Thyroid gland (tissue), 4 donors: ENCODE measurements around the gene WDR36. TPM values are rescaled to one million over a fixed set of nuclear protein-coding genes. Genes with fewer than 3 reads are reported as not detected.

Source experiments
- DNase-seq, 2 donors: peaks; one replicate each; pipeline ENCODE4 v3.0.0-alpha.2; 2019
- H3K27ac ChIP-seq, 3 donors: fragments of 200-600 bp; sonication (generic); 1 replicate in 2 of 3; 2 replicates in 1 of 3; pipeline ENCODE4 v1.5.1; 2016 to 2019; ENCODE audit warnings: mild to moderate bottlenecking in 1 of 3, moderate library complexity in 1 of 3
- H3K27me3 ChIP-seq: fragments of 200-600 bp; sonication (generic); one replicate; pipeline ENCODE4 v1.5.1; 2019
- H3K36me3 ChIP-seq, 2 donors: fragments of 200-600 bp; sonication (generic); one replicate each; pipeline ENCODE4 v1.5.1; 2016 to 2019
- H3K4me1 ChIP-seq, 2 donors: fragments of 200-600 bp; sonication (generic); one replicate each; pipeline ENCODE4 v1.5.1; 2017 to 2019
- H3K4me3 ChIP-seq, 3 donors: fragments of 200-600 bp; sonication (generic); replicated peaks in 1 of 3; 1 replicate in 2 of 3; 2 replicates in 1 of 3; pipeline ENCODE4 v1.5.1; 2016; ENCODE audit warnings: mild to moderate bottlenecking in 1 of 3
- H3K9me3 ChIP-seq: fragments of 200-600 bp; sonication (generic); one replicate; pipeline ENCODE4 v1.5.1; 2017
- CTCF ChIP-seq, 6 experiments: fragments of 200-600 bp in 3 of 6; fragments of 450-650 bp in 3 of 6; sonication (generic) in 3 of 6; IDR thresholded peaks; one replicate each; pipeline ENCODE4 v1.5.1; 2016 to 2019; ENCODE audit warnings: antibody characterized with exemption in 6 of 6, mild to moderate bottlenecking in 2 of 6, inconsistent platforms in 1 of 6, moderate library complexity in 1 of 6
- POLR2A ChIP-seq, 2 donors: fragments of 450-650 bp; IDR thresholded peaks; one replicate each; pipeline ENCODE4 v1.6.1; 2017; ENCODE audit warnings: antibody characterized with exemption in 2 of 2, mild to moderate bottlenecking in 2 of 2, moderate library complexity in 1 of 2
- WGBS, 2 donors: methylation state at CpG; one replicate each; pipeline ENCODE4 v1.1.5; 2017; 5-methylcytosine and 5-hydroxymethylcytosine counted together
- intact Hi-C: fragments of 100-400 bp; cut with DNase I; formaldehyde crosslinking; loops from one replicate; pipeline ENCODE4 v1.15.1; 2023
- total RNA-seq, 4 donors: library from RNA; depleted of rRNA; stranded (reverse); fragments of >200 nt; gene quantifications; one replicate each; pipeline ENCODE4 v1.2.3, GENCODE V29; 2016

Gene WDR36
- total RNA-seq, 4 donors from 2014 or later: 26.3 to 43.2 (median 30.4) TPM

GRCh38 chr5:111120911-111121310, 28.8 kb downstream of the WDR36 start:
- no peaks in the 10 kb centered on the region for H3K9me3 ChIP-seq
- 91 to 92% methylated on average over 2 of the region's 2 CpGs for WGBS, 2 donors
- H3K27ac ChIP-seq: no peak overlapping the region
- no peak for DNase-seq
- no peaks in the 10 kb centered on the region for H3K4me1 ChIP-seq
- H3K36me3 ChIP-seq: peaks cover 25 to 36% of the 10 kb centered on the region in 2 donors
- H3K27me3 ChIP-seq: no peaks in the 10 kb centered on the region
- intact Hi-C loops: no loop called here
- no peak overlapping the region for H3K4me3 ChIP-seq
- TF ChIP-seq CTCF (IDR thresholded peaks at IDR 0.05) (no peak), POLR2A (IDR thresholded peaks at IDR 0.05) (no peak)

- DNase-seq: no peak
- no peaks in the 10 kb centered on the region for H3K27me3 ChIP-seq
- peaks cover 29 to 44% of the 10 kb centered on the region in 2 donors for H3K36me3 ChIP-seq
- H3K9me3 ChIP-seq: no peaks in the 10 kb centered on the region
- intact Hi-C loops: no loop called here
- no peak overlapping the region for H3K4me3 ChIP-seq
- H3K4me1 ChIP-seq: no peaks in the 10 kb centered on the region
- TF ChIP-seq POLR2A (IDR thresholded peaks at IDR 0.05) (no peak), CTCF (IDR thresholded peaks at IDR 0.05) (no peak)
- H3K27ac ChIP-seq: no peak overlapping the region
Measured at GRCh38 chr5:111121926-111122325, 29.8 kb downstream of the WDR36 start.

GRCh38 chr5:111122398-111122797, 30.2 kb downstream of the WDR36 start:
- DNase-seq: no peak
- 64 to 71% methylated on average over 2 of the region's 2 CpGs for WGBS, 2 donors
- H3K4me3 ChIP-seq: no peak overlapping the region
- intact Hi-C loops: no loop called here
- no peak overlapping the region for H3K27ac ChIP-seq
- TF ChIP-seq POLR2A (IDR thresholded peaks at IDR 0.05) (no peak), CTCF (IDR thresholded peaks at IDR 0.05) (no peak)
- H3K9me3 ChIP-seq: no peaks in the 10 kb centered on the region
- no peaks in the 10 kb centered on the region for H3K4me1 ChIP-seq
- H3K36me3 ChIP-seq: peaks cover 29 to 46% of the 10 kb centered on the region in 2 donors
- H3K27me3 ChIP-seq: no peaks in the 10 kb centered on the region

GRCh38 chr5:111124793-111125192, 32.6 kb downstream of the WDR36 start:
- DNase-seq: no peak
- intact Hi-C loops: no loop called here
- Histone ChIP-seq H3K27ac (no peak overlapping the region), H3K4me3 (no peak overlapping the region), H3K27me3 (no peaks in the 10 kb centered on the region), H3K4me1 (no peaks in the 10 kb centered on the region), H3K36me3 (peaks cover 34 to 51% of the 10 kb centered on the region in 2 donors), H3K9me3 (no peaks in the 10 kb centered on the region)
- WGBS, 2 donors: 94% methylated on average over 1 of the region's 1 CpG
- TF ChIP-seq POLR2A (IDR thresholded peaks at IDR 0.05) (no peak), CTCF (IDR thresholded peaks at IDR 0.05) (no peak)

- Histone ChIP-seq H3K4me1 (peaks cover 5 to 7% of the 10 kb centered on the region in 2 donors), H3K27ac (no peak overlapping the region), H3K4me3 (no peak overlapping the region), H3K36me3 (peaks cover 22 to 33% of the 10 kb centered on the region in 2 donors), H3K27me3 (no peaks in the 10 kb centered on the region), H3K9me3 (no peaks in the 10 kb centered on the region)
- intact Hi-C loops: no loop called here
- TF ChIP-seq CTCF (IDR thresholded peaks at IDR 0.05): no peak
- no peak for TF ChIP-seq POLR2A (IDR thresholded peaks at IDR 0.05)
- no peak for DNase-seq
- WGBS, 2 donors: 91 to 97% methylated on average over 3 of the region's 3 CpGs
Measured at GRCh38 chr5:111126896-111127295, 34.7 kb downstream of the WDR36 start.
